OCI-LY1 (cell line): Measurements from ENCODE around the gene RPS6KL1.

Source experiments
- H2AFZ ChIP-seq: fragments of 200-600 bp; sonication (generic), shearing (Covaris generic); 2 replicates; pipeline ENCODE4 v1.6.0; 2014; ENCODE audit warnings: antibody characterized with exemption, mild to moderate bottlenecking, low read length
- H3F3A ChIP-seq: fragments of 200-600 bp; sonication (generic), shearing (Covaris generic); 2 replicates; pipeline ENCODE4 v1.6.0; 2014; ENCODE audit warnings: mild to moderate bottlenecking, antibody characterized with exemption, low read length, moderate library complexity; ENCODE audit not compliant: insufficient read depth
- H3K27ac ChIP-seq: fragments of 200-600 bp; sonication (generic); 2 replicates; pipeline ENCODE4 v1.5.1; 2014; ENCODE audit warnings: low read length, mixed run types, mild to moderate bottlenecking, low read depth; ENCODE audit not compliant: poor library complexity, severe bottlenecking
- H3K27me3 ChIP-seq: fragments of 200-600 bp; sonication (generic); 2 replicates; pipeline ENCODE4 v1.6.0; 2014; ENCODE audit warnings: antibody characterized with exemption, mild to moderate bottlenecking, low read length, moderate library complexity; ENCODE audit not compliant: insufficient read depth
- H3K36me3 ChIP-seq: fragments of 200-600 bp; sonication (generic); 2 replicates; pipeline ENCODE4 v1.6.1; 2014; ENCODE audit warnings: mild to moderate bottlenecking, antibody characterized with exemption, low read length, moderate library complexity, mixed read lengths; ENCODE audit not compliant: insufficient read depth
- H3K4me1 ChIP-seq: fragments of 200-600 bp; sonication (generic); 2 replicates; pipeline ENCODE4 v1.5.1; 2014; ENCODE audit warnings: mild to moderate bottlenecking, low read length, moderate library complexity; ENCODE audit not compliant: insufficient read depth, severe bottlenecking
- H3K4me2 ChIP-seq: fragments of 200-600 bp; sonication (generic), shearing (Covaris generic); 2 replicates; pipeline ENCODE4 v1.6.1; 2014; ENCODE audit warnings: low read length
- H3K4me3 ChIP-seq: fragments of 200-600 bp; sonication (generic); 2 replicates; pipeline ENCODE4 v1.5.1; 2014; ENCODE audit warnings: low read length, low read depth, mild to moderate bottlenecking, mixed read lengths; ENCODE audit not compliant: poor library complexity, severe bottlenecking
- H3K79me2 ChIP-seq: fragments of 200-600 bp; shearing (Covaris generic); 2 replicates; pipeline ENCODE4 v1.6.1; 2016; ENCODE audit warnings: mixed run types, low read length, mixed read lengths; ENCODE audit not compliant: insufficient read depth
- H3K9ac ChIP-seq: fragments of 200-600 bp; sonication (generic), shearing (Covaris generic); 2 replicates; pipeline ENCODE4 v1.6.1; 2014; ENCODE audit warnings: mild to moderate bottlenecking, low read length, mixed read lengths
- H3K9me2 ChIP-seq: fragments of 200-600 bp; sonication (generic), shearing (Covaris generic); 2 replicates; pipeline ENCODE4 v1.6.1; 2014; ENCODE audit warnings: low read depth, mild to moderate bottlenecking, low read length, mixed read lengths
- H3K9me3 ChIP-seq: fragments of 200-600 bp; shearing (Covaris generic); 2 replicates; pipeline ENCODE4 v1.6.1; 2014; ENCODE audit warnings: low read length, mixed read lengths
- H4K20me1 ChIP-seq: fragments of 200-600 bp; sonication (generic), shearing (Covaris generic); 2 replicates; pipeline ENCODE4 v1.6.0; 2016; ENCODE audit warnings: mild to moderate bottlenecking, low read length; ENCODE audit not compliant: insufficient read depth
- CTCF ChIP-seq: fragments of 200-600 bp; sonication (generic), shearing (Covaris generic); IDR thresholded peaks from 2 replicates; pipeline ENCODE4 v1.5.1; 2017; ENCODE audit warnings: mild to moderate bottlenecking, antibody characterized with exemption, low read length, moderate library complexity, mixed read lengths
- EZH2 ChIP-seq: fragments of 200-600 bp; sonication (generic), shearing (Covaris generic); IDR thresholded peaks from 2 replicates; pipeline ENCODE4 v1.8.0; 2017; ENCODE audit warnings: borderline replicate concordance, mixed run types, mild to moderate bottlenecking, antibody characterized with exemption, low read length, moderate library complexity, mixed read lengths

Gene RPS6KL1

GRCh38 chr14:74942608-74943007 lies 19.5 kb upstream of the RPS6KL1 start:
- TF ChIP-seq CTCF = no peak
- TF ChIP-seq EZH2 = no peak
- no peaks in the 10 kb centered on the region for H3F3A ChIP-seq
- no peaks in the 10 kb centered on the region for H3K79me2 ChIP-seq
- H4K20me1 ChIP-seq = no peaks in the 10 kb centered on the region
- H2AFZ ChIP-seq = peak overlapping the region; percentile 86
- H3K36me3 ChIP-seq = no peaks in the 10 kb centered on the region
- no peaks in the 10 kb centered on the region for H3K9me2 ChIP-seq
- peak overlapping the region; percentile 43 for H3K4me3 ChIP-seq
- no peaks in the 10 kb centered on the region for H3K9me3 ChIP-seq
- peak overlapping the region; percentile 70 for H3K27ac ChIP-seq
- peak overlapping the region; percentile 52 for H3K9ac ChIP-seq
- no peaks in the 10 kb centered on the region for H3K27me3 ChIP-seq
- H3K4me2 ChIP-seq = peak overlapping the region; percentile 67
- peaks cover 50% of the 10 kb centered on the region for H3K4me1 ChIP-seq

GRCh38 chr14:74942181-74942580 lies 19.1 kb upstream of the RPS6KL1 start:
- H3K27ac ChIP-seq = peak overlapping the region; percentile 70
- peak overlapping the region; percentile 43 for H3K4me3 ChIP-seq
- H3K79me2 ChIP-seq = no peaks in the 10 kb centered on the region
- no peaks in the 10 kb centered on the region for H4K20me1 ChIP-seq
- no peaks in the 10 kb centered on the region for H3K9me3 ChIP-seq
- TF ChIP-seq EZH2 = no peak
- no peak for TF ChIP-seq CTCF
- no peaks in the 10 kb centered on the region for H3K36me3 ChIP-seq
- peak overlapping the region; percentile 67 for H3K4me2 ChIP-seq
- H3K9ac ChIP-seq = peak overlapping the region; percentile 52
- peaks cover 50% of the 10 kb centered on the region for H3K4me1 ChIP-seq
- no peaks in the 10 kb centered on the region for H3F3A ChIP-seq
- no peaks in the 10 kb centered on the region for H3K9me2 ChIP-seq
- H3K27me3 ChIP-seq = no peaks in the 10 kb centered on the region
- peak overlapping the region; percentile 86; the same call in 1 of the 2 replicates for H2AFZ ChIP-seq

GRCh38 chr14:74941676-74942097 lies 18.6 kb upstream of the RPS6KL1 start:
- Histone ChIP-seq H3K9ac (peak overlapping the region; percentile 52), H3K4me3 (peak overlapping the region; percentile 43)

More at GRCh38 chr14:74941676-74942097, 18.6 kb upstream of the RPS6KL1 start:
- no peak for TF ChIP-seq EZH2
- TF ChIP-seq CTCF = no peak
- H3K9me2 ChIP-seq = no peaks in the 10 kb centered on the region
- H3K27me3 ChIP-seq = no peaks in the 10 kb centered on the region
- peak overlapping the region; percentile 70 for H3K27ac ChIP-seq
- H4K20me1 ChIP-seq = no peaks in the 10 kb centered on the region
- H3K79me2 ChIP-seq = no peaks in the 10 kb centered on the region
- H3K4me1 ChIP-seq = peaks cover 50% of the 10 kb centered on the region
- peak overlapping the region; percentile 72 for H2AFZ ChIP-seq
- H3F3A ChIP-seq = no peaks in the 10 kb centered on the region
- H3K4me2 ChIP-seq = peak overlapping the region; percentile 67
- H3K9me3 ChIP-seq = no peaks in the 10 kb centered on the region
- no peaks in the 10 kb centered on the region for H3K36me3 ChIP-seq
